ENCODE data around the gene WNK2.
A peak's percentile ranks its signal among the peaks of the same experiment; 100 is the strongest.

The WNK2 gene

GRCh38 chr9:93164085-93164484 lies 19.9 kb upstream of the WNK2 start:
- DNase-seq, result no peak

DNA sequence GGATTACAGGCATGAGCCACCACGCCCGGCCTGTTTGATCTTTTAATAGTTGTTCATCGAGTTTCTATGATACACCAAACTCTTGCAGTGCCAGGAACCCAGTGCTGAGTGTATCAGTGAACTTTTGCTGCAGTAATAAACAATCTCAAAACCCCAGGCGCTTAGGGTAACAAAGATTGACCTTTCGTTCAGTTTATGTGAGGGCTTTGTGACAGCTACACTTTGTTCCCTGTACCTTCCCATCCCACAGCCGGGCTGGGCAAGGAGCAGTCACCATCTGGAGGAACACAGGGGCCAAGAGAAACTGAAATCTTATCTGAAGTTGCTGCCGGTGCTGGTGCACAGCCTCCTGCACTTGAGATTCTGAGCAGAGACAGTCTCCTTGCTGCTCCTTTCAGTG lies 17.2 kb upstream of the WNK2 start:
- DNase-seq, result no peak

DNA sequence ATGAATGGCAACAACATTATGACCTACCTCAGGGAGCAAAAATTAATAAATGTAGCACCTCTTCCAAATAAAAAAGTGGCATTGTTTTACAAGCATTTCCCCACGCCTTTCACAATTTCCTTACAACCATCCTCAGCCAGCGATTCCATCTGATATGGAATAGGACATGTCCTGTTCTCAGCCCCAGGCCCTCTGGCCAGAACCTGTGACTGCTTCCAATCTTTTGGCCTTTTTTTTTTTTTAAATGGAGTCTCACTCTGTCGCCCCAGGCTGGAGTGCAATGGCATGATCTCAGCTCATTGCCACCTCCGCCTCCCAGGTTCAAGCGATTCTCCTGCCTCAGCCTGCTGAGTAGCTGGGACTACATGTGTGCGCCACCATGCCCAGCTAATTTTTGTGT lies 16.8 kb upstream of the WNK2 start:
- no peak for DNase-seq

- no peak for DNase-seq
Observed at GRCh38 chr9:93167838-93168237, 16.1 kb upstream of the WNK2 start.

DNA sequence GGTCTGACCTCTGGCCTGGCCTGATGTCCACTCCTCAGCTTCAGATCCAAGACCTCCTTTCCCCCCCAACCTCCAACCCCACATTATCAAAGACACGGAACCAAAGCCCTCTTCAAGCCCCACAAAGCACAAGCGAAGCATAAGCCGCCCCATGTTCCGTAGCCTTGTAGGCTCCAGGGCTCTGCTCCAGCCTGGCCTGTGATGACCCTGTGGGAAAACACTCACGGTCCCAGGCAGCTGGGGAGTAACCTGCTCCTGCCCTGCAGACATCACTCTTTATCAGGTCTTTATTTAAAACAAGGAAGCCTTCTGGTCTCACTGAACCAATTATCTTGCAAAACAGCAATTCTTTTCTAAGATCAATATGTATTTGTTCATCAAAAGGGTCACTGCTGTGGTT lies 15.4 kb upstream of the WNK2 start:
- DNase-seq, result no peak

GRCh38 chr9:93169444-93169843 lies 14.5 kb upstream of the WNK2 start:
- DNase-seq, result no peak

GRCh38 chr9:93170571-93170970 lies 13.4 kb upstream of the WNK2 start:
- no peak for DNase-seq

GRCh38 chr9:93171261-93171990 lies 12.5 kb upstream of the WNK2 start:
- DNase-seq, result no peak

DNA sequence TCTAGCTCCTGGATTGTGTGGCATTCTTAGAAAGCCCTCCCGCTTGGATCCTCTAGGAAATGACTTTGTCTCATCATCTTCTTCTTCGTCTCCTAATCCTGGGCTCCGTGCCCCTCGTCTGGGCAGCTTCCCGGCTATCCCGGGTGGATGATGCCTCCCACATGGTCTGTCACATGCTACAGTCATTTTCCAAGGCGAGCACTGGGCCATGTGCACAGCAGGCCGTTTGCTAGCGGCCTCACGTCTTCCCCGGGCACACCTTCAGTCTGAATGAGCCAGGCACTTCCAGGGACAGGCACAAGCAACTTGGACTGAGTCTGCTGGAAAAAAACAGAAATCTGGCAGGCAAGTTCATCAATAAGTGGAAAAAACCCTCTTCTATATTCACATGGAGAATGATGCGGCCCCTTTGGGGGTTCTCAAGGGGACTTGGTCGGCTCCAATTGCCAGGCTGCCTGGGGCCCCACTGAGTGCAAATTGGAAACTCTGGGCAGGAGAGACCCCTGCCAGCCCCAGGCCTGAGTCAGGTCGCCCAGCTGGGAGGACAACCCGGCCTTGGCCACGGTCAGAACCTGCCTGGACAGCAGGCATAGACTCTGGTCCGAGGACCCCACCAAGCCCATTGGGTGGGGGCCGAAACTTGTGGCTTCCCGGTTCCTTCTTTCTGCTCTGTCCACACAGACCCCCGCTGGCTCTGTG lies 11.1 kb upstream of the WNK2 start:
- DNase-seq, result no peak

GRCh38 chr9:93173365-93174051 lies 10.4 kb upstream of the WNK2 start:
- DNase-seq, result peak; percentile 14

DNA sequence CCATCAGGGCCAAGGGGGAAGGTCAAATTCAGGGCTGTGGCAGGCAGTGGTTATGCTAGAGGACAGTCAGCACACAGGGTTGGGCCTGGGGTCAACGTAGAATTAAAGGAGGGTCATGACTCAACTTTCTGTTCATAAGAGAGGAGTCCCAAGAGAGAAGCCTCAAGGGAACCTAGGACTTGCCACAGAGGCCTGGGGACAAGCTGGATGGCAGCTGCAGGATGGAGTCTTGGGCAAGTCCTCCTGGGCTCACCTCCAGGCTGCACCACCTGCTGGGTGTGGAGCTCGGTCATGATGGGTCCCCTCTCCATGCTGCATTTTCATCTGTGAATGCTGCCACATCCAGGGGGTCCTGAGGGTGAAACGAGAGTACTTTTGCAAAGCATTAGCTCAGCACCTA lies 9.0 kb upstream of the WNK2 start:
- DNase-seq, result no peak

DNA sequence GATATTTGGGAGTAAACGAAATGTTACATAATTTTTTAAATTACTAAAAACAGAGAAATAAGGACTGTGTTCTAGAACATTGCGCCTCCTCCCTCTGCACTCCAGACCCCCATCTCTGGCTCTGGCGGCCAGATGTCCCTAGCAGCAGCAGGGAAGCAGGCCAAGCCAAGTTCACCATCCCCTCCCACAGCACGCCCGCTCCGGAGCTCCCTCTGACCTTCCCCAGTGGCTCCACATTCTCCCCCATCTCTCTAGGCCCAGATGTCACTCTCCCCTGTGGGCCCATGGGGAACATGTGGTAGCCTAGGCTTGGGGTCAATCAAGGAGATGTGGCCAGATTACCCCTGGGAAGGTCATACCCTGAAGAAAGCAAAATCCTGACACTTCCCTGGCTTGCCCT lies 6.3 kb upstream of the WNK2 start:
- DNase-seq, result no peak

- DNase-seq, result no peak
Observed at GRCh38 chr9:93178851-93179786, 4.8 kb upstream of the WNK2 start.

- DNase-seq, result no peak
Observed at GRCh38 chr9:93180938-93181337, 3.0 kb upstream of the WNK2 start.

DNA sequence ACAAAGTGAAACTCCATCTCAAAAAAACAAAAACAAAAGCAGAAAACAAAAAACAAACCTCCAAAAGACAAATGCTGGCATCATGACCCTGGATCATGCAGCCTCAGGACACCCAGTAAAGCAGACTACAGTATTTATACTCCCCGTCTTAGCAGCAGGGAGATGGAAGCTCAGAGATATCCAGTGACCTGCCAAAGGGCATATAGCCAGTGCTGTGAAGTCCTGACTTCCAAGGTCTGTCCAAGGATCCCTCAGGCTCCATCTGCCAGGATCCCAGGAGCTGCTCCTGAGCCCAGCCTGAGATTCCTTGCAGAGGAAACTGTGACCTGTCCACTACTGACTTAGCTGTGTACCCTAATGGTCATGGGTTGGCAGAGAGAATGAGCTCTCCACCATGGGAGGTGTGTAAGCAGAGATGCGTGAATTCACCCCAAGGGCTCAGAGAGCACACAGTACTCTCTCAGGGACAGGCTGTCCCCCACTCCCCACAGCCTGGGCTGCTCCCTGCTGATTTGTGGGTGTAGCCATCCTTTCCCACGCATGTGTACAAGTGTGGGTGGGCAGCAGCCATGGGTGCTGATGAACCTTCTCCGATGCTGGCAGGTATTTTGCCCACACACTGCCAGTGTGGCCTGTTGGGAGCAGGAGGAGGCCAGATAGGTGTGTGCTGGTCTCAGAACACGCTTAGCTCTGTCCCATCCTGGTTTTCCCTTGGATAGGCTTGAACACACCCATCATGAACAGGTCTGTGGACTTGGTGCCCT lies 2.1 kb upstream of the WNK2 start:
- DNase-seq, result no peak

DNA sequence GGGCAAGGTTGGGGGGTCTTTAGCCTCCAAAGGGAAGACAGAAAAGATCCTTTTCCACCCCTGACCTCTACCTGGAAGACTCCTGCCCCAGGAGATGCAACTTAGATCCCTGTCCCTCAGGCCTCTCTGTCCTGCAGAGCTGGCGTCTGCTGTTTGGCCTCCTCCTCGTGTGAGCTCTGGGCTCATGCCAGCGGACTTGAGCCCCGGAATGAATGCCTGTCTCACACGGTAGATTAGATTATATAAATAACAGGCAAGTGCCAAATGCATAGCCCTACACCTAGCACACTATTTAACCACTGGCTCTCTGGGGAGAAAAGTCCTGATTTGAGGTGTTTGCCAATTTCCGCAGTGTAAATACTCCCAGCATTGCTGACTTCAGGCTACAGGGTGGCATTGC lies 1.4 kb upstream of the WNK2 start:
- DNase-seq, result no peak

DNA sequence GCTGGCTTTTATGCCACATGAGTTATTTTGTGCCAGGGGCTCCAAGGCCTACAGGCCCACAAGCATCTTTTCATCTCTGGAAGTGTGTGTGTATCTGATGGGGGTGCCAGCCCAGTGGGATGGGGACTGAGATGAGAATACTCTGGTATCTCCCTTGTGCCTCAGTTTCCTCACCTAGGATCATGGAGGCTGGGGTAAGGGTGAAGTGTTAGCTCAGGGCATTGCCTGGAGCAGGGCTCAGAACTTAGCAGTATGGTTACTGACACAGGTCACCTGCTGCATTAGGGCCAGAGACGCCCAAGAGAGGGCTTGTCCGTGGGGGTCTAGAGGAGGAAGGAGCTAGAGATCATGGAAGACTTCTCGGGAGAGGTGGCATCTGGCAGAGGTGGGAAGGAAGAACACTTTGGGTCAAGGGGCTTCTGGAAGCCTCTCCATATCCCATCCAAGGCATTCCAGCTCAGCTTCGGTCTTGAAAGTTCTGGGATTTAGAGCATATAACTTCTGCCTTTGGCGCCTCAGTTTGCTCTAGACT lies 742 bp upstream of the WNK2 start:
- no peak for DNase-seq

DNA sequence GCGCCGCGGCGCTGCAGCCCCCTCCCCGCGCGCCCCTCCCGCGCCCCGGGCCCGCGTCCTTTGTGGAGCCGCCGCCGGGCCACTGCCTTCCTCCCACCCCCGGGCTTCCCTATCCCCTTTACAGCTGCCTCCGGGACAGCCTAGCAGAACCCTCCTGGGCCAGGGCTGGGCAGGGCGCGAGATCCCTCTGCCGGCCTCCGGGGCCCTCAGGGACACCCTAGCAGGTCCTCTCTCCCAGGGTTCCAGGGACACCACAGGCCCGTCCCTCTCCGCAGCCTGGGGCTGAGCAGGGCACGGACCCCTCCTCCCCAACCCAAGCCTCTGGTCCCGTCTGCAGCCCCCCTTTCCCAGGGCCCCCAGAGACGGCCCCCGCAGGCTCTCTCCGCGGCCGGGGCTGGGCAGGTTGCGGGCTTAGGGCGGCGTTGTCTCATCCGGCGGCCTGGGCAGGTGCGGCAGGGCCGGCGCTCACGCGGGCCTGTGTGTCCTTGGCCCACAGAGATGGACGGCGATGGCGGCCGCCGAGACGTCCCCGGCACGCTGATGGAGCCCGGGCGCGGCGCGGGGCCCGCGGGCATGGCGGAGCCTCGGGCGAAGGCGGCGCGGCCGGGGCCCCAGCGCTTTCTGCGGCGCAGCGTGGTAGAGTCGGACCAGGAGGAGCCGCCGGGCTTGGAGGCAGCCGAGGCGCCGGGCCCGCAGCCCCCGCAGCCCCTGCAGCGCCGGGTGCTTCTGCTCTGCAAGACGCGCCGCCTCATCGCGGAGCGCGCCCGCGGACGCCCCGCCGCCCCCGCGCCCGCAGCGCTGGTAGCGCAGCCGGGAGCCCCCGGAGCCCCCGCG lies 710 bp downstream of the WNK2 start:
- DNase-seq, result peak; percentile 14

- DNase-seq, result no peak
Observed at GRCh38 chr9:93185266-93186214, 1.6 kb downstream of the WNK2 start.
